ENCODE data around the gene PPIP5K2. TPM values are rescaled to one million over a fixed set of nuclear protein-coding genes. Genes with fewer than 3 reads are reported as not detected.

PPIP5K2 gene
- polyA plus RNA-seq, 1 donor from 2014 or later = 153 TPM

DNA sequence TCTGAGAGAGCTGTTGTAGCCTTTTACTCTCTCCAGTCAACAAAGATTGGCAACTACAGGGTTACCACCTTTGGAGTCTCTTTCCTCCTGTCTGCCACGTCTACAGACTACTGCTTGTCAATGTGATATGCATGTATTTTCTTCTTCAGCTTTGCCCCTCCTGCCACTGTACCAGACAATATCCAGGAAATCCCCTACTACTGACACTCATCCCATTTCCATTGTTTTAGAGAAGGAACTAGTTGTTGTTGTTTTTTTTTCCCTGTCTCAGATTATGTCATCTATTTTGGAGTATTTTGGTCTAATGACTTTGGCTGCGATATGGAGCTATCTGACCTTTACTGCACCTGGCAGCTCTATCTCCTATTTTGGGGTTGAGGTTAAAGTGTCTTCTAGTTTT is 88.4 kb downstream of the PPIP5K2 start:
- no peaks in the 10 kb centered on the region for H3K36me3 ChIP-seq (ENCODE audit: insufficient read depth, low read length)
- H3K4me2 ChIP-seq (ENCODE audit: low read length) = no peak overlapping the region
- H3K4me3 ChIP-seq (ENCODE audit: low read length) = no peak overlapping the region
- H3F3A ChIP-seq (ENCODE audit: insufficient read depth, low read length, poor library complexity, severe bottlenecking) = no peaks in the 10 kb centered on the region
- no peaks in the 10 kb centered on the region for H3K79me2 ChIP-seq (replicated peaks; ENCODE audit: insufficient read depth, low read length)
- no peak overlapping the region for H3K27ac ChIP-seq (ENCODE audit: low read length)
- no peaks in the 10 kb centered on the region for H3K9me3 ChIP-seq (ENCODE audit: low read length)
- TF ChIP-seq TAF1 (IDR thresholded peaks at IDR 0.05; ENCODE audit: low read depth) (no peak), EZH2 (IDR thresholded peaks at IDR 0.05; ENCODE audit: borderline replicate concordance, insufficient read depth, low read length, poor library complexity, severe bottlenecking) (no peak), MXI1 (conservative IDR thresholded peaks at IDR 0.05; ENCODE audit: poor library complexity, severe bottlenecking) (no peak), RAD21 (conservative IDR thresholded peaks at IDR 0.05) (no peak), POLR2AphosphoS5 (IDR thresholded peaks at IDR 0.05) (no peak), EP300 (conservative IDR thresholded peaks at IDR 0.05; ENCODE audit: poor library complexity, severe bottlenecking) (no peak), SMC3 (conservative IDR thresholded peaks at IDR 0.05; ENCODE audit: poor library complexity) (no peak)
- TF ChIP-seq, protein P1, sequence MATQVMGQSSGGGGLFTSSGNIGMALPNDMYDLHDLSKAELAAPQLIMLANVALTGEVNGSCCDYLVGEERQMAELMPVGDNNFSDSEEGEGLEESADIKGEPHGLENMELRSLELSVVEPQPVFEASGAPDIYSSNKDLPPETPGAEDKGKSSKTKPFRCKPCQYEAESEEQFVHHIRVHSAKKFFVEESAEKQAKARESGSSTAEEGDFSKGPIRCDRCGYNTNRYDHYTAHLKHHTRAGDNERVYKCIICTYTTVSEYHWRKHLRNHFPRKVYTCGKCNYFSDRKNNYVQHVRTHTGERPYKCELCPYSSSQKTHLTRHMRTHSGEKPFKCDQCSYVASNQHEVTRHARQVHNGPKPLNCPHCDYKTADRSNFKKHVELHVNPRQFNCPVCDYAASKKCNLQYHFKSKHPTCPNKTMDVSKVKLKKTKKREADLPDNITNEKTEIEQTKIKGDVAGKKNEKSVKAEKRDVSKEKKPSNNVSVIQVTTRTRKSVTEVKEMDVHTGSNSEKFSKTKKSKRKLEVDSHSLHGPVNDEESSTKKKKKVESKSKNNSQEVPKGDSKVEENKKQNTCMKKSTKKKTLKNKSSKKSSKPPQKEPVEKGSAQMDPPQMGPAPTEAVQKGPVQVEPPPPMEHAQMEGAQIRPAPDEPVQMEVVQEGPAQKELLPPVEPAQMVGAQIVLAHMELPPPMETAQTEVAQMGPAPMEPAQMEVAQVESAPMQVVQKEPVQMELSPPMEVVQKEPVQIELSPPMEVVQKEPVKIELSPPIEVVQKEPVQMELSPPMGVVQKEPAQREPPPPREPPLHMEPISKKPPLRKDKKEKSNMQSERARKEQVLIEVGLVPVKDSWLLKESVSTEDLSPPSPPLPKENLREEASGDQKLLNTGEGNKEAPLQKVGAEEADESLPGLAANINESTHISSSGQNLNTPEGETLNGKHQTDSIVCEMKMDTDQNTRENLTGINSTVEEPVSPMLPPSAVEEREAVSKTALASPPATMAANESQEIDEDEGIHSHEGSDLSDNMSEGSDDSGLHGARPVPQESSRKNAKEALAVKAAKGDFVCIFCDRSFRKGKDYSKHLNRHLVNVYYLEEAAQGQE (IDR thresholded peaks at IDR 0.05; ENCODE audit: borderline replicate concordance) = no peak
- TF ChIP-seq, protein P2, sequence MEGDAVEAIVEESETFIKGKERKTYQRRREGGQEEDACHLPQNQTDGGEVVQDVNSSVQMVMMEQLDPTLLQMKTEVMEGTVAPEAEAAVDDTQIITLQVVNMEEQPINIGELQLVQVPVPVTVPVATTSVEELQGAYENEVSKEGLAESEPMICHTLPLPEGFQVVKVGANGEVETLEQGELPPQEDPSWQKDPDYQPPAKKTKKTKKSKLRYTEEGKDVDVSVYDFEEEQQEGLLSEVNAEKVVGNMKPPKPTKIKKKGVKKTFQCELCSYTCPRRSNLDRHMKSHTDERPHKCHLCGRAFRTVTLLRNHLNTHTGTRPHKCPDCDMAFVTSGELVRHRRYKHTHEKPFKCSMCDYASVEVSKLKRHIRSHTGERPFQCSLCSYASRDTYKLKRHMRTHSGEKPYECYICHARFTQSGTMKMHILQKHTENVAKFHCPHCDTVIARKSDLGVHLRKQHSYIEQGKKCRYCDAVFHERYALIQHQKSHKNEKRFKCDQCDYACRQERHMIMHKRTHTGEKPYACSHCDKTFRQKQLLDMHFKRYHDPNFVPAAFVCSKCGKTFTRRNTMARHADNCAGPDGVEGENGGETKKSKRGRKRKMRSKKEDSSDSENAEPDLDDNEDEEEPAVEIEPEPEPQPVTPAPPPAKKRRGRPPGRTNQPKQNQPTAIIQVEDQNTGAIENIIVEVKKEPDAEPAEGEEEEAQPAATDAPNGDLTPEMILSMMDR (IDR thresholded peaks at IDR 0.05; ENCODE audit: poor library complexity, severe bottlenecking) = no peak
- H3K9ac ChIP-seq (ENCODE audit: low read length) = no peak overlapping the region
- H2AFZ ChIP-seq (ENCODE audit: low read depth, low read length) = no peak overlapping the region
- no peaks in the 10 kb centered on the region for H4K20me1 ChIP-seq (ENCODE audit: insufficient read depth)
- H3K9me2 ChIP-seq (ENCODE audit: insufficient read depth, low read length) = no peaks in the 10 kb centered on the region
- H3K27me3 ChIP-seq (ENCODE audit: insufficient read depth, low read depth, low read length) = no peaks in the 10 kb centered on the region

DNA sequence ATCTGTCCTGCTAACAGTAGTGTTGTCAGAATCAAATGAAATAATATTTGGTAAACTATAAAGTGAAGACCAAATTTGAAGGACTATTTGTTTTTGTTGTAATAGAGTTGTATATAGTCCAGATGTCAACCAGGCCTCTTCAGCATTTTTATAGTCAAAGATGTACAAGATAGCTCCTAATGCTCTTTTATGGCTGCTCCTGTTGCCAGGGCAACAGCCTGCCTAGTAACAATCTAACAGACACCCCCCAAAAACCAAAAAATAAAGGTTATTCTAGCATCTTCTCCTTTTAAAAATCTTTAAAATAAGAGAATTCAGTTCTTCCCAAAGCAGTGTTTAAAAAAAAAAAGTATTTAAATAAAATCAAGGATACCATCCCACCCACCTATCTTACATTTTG is 89.0 kb downstream of the PPIP5K2 start:
- no peak overlapping the region for H3K4me2 ChIP-seq (ENCODE audit: low read length)
- no peaks in the 10 kb centered on the region for H3K36me3 ChIP-seq (ENCODE audit: insufficient read depth, low read length)
- H3K9me3 ChIP-seq (ENCODE audit: low read length) = no peaks in the 10 kb centered on the region
- no peak overlapping the region for H3K4me3 ChIP-seq (ENCODE audit: low read length)
- H3K9me2 ChIP-seq (ENCODE audit: insufficient read depth, low read length) = no peaks in the 10 kb centered on the region
- no peak overlapping the region for H2AFZ ChIP-seq (ENCODE audit: low read depth, low read length)
- no peaks in the 10 kb centered on the region for H4K20me1 ChIP-seq (ENCODE audit: insufficient read depth)
- H3K79me2 ChIP-seq (replicated peaks; ENCODE audit: insufficient read depth, low read length) = no peaks in the 10 kb centered on the region
- no peaks in the 10 kb centered on the region for H3F3A ChIP-seq (ENCODE audit: insufficient read depth, low read length, poor library complexity, severe bottlenecking)
- H3K27me3 ChIP-seq (ENCODE audit: insufficient read depth, low read depth, low read length) = no peaks in the 10 kb centered on the region
- H3K9ac ChIP-seq (ENCODE audit: low read length) = no peak overlapping the region
- H3K27ac ChIP-seq (ENCODE audit: low read length) = no peak overlapping the region
- TF ChIP-seq SMC3 (conservative IDR thresholded peaks at IDR 0.05; ENCODE audit: poor library complexity) = no peak
- TF ChIP-seq POLR2AphosphoS5 (IDR thresholded peaks at IDR 0.05) = no peak
- TF ChIP-seq RAD21 (conservative IDR thresholded peaks at IDR 0.05) = no peak
- TF ChIP-seq TAF1 (IDR thresholded peaks at IDR 0.05; ENCODE audit: low read depth) = no peak
- TF ChIP-seq, protein P1 (IDR thresholded peaks at IDR 0.05; ENCODE audit: borderline replicate concordance) = no peak
- no peak for TF ChIP-seq MXI1 (conservative IDR thresholded peaks at IDR 0.05; ENCODE audit: poor library complexity, severe bottlenecking)
- no peak for TF ChIP-seq EP300 (conservative IDR thresholded peaks at IDR 0.05; ENCODE audit: poor library complexity, severe bottlenecking)
- TF ChIP-seq, protein P2 (IDR thresholded peaks at IDR 0.05; ENCODE audit: poor library complexity, severe bottlenecking) = no peak
- TF ChIP-seq EZH2 (IDR thresholded peaks at IDR 0.05; ENCODE audit: borderline replicate concordance, insufficient read depth, low read length, poor library complexity, severe bottlenecking) = no peak
